NCI-H526 treated with DMSO at 0.1 percent for 48 hours (cell line): ENCODE results near the gene MEAF6.
"Not testable (repeated sequence)": the region's sequence is repeated elsewhere in the genome, so short reads cannot be mapped to it uniquely, and the experiment has no call there.

Source experiments
- DNase-seq: peaks from one replicate; lab custom pipeline; 2025; lab: John Stamatoyannopoulos, UW

MEAF6 gene

GRCh38 chr1:37532418-37533156, 18.0 kb upstream of the MEAF6 start:
- DNase-seq = not testable (repeated sequence)

- not testable (repeated sequence) for DNase-seq
Observed at GRCh38 chr1:37529888-37530287, 15.3 kb upstream of the MEAF6 start.

- DNase-seq = no peak
Observed at GRCh38 chr1:37519613-37520012, 5.0 kb upstream of the MEAF6 start.

- not testable (repeated sequence) for DNase-seq
Observed at GRCh38 chr1:37518929-37519328, 4.4 kb upstream of the MEAF6 start.

- not testable (repeated sequence) for DNase-seq
Observed at GRCh38 chr1:37518241-37518640, 3.7 kb upstream of the MEAF6 start.

- DNase-seq = no peak
Observed at GRCh38 chr1:37517569-37517968, 3.0 kb upstream of the MEAF6 start.

- no peak for DNase-seq
Observed at GRCh38 chr1:37515185-37516034, 844 bp upstream of the MEAF6 start.

GRCh38 chr1:37513795-37514349, 694 bp downstream of the MEAF6 start:
- peak; percentile 80 for DNase-seq

- DNase-seq = no peak
Observed at GRCh38 chr1:37509181-37509580, 5.4 kb downstream of the MEAF6 start.

- DNase-seq = no peak
Observed at GRCh38 chr1:37506740-37507139, 7.8 kb downstream of the MEAF6 start.

- DNase-seq = not testable (repeated sequence)
Observed at GRCh38 chr1:37502791-37503190, 11.8 kb downstream of the MEAF6 start.

GRCh38 chr1:37502104-37502503, 12.5 kb downstream of the MEAF6 start:
- no peak for DNase-seq

GRCh38 chr1:37501661-37502060, 12.9 kb downstream of the MEAF6 start:
- no peak for DNase-seq

- no peak for DNase-seq
Observed at GRCh38 chr1:37498872-37499617, 15.5 kb downstream of the MEAF6 start.

- peak; percentile 39 for DNase-seq
Observed at GRCh38 chr1:37497832-37498231, 16.7 kb downstream of the MEAF6 start.

GRCh38 chr1:37495875-37496274, 18.7 kb downstream of the MEAF6 start:
- no peak for DNase-seq

GRCh38 chr1:37493336-37494098, 21.0 kb downstream of the MEAF6 start:
- no peak for DNase-seq

GRCh38 chr1:37487619-37487984, 27.0 kb downstream of the MEAF6 start:
- DNase-seq = no peak

GRCh38 chr1:37486680-37487618, 27.6 kb downstream of the MEAF6 start:
- peak; percentile 38 for DNase-seq
